Inferior parietal cortex (tissue), 1 donor: ENCODE measurements around the gene C2CD5.

Experiments
- DNase-seq: peaks from one replicate; pipeline ENCODE4 v3.0.0-alpha.2; 2016; ENCODE audit errors: extremely low spot score

The C2CD5 gene

GRCh38 chr12:22414742-22415141, 129.6 kb downstream of the C2CD5 start:
- no peak for DNase-seq

- no peak for DNase-seq
Measured at GRCh38 chr12:22413592-22413991, 130.8 kb downstream of the C2CD5 start.

GRCh38 chr12:22412581-22412980, 131.8 kb downstream of the C2CD5 start:
- DNase-seq, result no peak

DNA sequence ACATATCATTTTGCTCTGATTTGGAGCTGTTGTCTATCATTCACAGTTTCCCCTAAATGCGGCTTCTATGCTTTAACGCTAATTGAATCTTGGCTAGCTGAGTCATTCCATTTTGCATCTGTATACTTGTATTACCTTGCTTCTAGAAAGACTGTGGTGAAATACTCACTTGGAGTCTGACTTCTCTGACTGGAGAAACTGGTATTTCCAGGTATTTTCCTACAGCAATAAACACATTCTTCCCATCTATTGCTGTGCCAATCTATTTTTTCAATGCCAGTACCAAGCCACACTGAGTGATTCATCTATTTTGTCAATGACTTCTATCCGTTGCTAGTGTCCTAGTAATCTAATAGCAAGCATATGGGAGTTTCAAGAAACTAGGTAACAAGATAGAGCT, 133.9 kb downstream of the C2CD5 start:
- no peak for DNase-seq

- no peak for DNase-seq
Measured at GRCh38 chr12:22409377-22410164, 134.8 kb downstream of the C2CD5 start.

- no peak for DNase-seq
Measured at GRCh38 chr12:22408610-22409376, 135.5 kb downstream of the C2CD5 start.

DNA sequence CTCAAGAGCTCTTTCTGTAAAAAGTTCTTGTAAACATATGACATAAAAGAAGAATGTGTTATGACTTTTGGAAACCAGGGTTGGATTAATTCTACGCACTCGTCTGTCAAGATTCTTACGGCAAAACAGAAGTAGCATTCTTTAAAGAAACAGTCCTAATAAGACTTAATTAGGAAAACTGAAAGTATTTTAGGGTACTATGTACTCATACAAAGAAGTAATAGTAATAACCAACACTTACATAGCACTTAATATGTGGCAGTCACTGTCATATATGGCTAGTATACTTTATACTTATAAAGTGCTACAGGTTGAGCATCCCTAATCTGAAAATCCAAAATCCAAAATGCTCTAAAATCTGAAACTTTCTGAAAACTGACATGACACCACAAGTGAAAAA, 136.9 kb downstream of the C2CD5 start:
- DNase-seq, result no peak

DNA sequence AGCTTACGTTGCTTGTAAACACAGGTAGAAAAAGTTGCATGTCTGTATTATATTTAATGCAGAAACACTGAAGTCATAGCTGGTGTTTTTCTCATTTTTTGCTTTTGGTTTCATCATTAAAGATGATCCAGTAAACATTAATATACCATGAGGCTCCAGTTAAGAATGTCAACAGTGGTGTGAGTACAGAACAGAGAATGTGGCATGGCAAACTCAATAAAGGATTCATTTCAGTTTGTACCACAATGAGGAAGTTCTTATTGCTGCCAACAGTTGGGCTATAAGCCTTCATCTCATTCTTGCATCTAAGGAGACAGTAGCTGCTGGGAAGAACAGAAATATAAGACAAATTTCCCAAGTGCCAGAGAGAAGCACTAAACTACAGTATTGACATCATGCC, 137.7 kb downstream of the C2CD5 start:
- DNase-seq, result no peak

DNA sequence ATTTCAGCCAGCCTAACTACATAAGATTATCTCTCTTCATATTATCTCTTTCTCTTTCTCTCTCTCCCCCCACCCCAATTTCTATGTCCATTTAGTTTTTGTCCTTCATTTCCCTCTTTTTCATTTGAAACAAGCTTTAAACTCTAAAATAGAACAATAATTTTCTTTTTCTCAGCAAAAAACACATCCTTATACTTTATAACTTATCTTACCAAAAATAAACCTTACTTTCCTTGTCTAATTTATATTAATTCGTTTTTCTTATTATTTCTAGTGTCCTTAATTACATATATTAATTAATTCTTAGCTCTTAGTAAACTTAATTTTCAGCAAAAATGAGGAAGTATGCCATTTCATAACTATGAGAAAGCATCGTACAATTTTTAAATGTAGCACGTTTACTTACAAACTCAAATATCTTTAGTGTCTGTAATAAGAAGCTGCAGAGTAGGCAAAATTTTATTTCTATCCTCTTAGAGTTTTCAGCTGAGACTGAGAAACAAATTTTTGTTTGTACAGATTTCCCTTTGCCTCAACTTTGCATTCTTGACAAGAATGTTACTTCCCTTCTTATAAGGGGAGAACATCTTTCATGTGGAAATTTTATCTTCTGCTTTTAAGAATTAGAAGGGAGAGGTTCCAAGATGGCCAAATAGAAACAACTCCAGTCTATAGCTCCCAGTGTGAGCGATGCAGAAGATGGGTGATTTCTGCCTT, 144.7 kb downstream of the C2CD5 start:
- DNase-seq, result no peak
